Astrocyte (in vitro differentiated cells and primary cell): ENCODE results near the gene KBTBD2. TPM values are rescaled to one million over a fixed set of nuclear protein-coding genes. Genes with fewer than 3 reads are reported as not detected.
"Not testable (repeated sequence)": the region's sequence is repeated elsewhere in the genome, so short reads cannot be mapped to it uniquely, and the experiment has no call there.

ENCODE experiments used
- DNase-seq: peaks from one replicate; pipeline ENCODE4 v3.0.0-alpha.2; 2010; ENCODE audit warnings: low read depth
- FAIRE-seq: peaks from 2 replicates; lab custom pipeline; 2011; peaks lifted over from hg19 to GRCh38; lab: Jason Lieb, UNC
- H2AFZ ChIP-seq: 2 replicates; pipeline ENCODE4 v1.6.0; 2012; ENCODE audit warnings: low read depth, low read length, inconsistent platforms
- H3K27ac ChIP-seq: 2 replicates; pipeline ENCODE4 v1.5.1; 2011; ENCODE audit warnings: low read depth, low read length, inconsistent platforms
- H3K27me3 ChIP-seq: 2 replicates; pipeline ENCODE4 v1.6.0; 2011; ENCODE audit warnings: low read length, inconsistent platforms; ENCODE audit not compliant: insufficient read depth
- H3K36me3 ChIP-seq: 2 replicates; pipeline ENCODE4 v1.5.1; 2011; ENCODE audit warnings: low read length, inconsistent platforms; ENCODE audit not compliant: insufficient read depth
- H3K4me1 ChIP-seq: 2 replicates; pipeline ENCODE4 v1.5.1; 2011; ENCODE audit warnings: low read length, inconsistent platforms; ENCODE audit not compliant: insufficient read depth
- H3K4me2 ChIP-seq: 2 replicates; pipeline ENCODE4 v1.6.0; 2012; ENCODE audit warnings: low read length, inconsistent platforms
- H3K4me3 ChIP-seq: 2 replicates; pipeline ENCODE4 v1.5.1; 2011; ENCODE audit warnings: low read depth, mild to moderate bottlenecking, low read length, inconsistent platforms; ENCODE audit not compliant: insufficient read depth
- H3K79me2 ChIP-seq: 2 replicates; pipeline ENCODE4 v1.6.0; 2012; ENCODE audit warnings: mild to moderate bottlenecking, low read length, inconsistent platforms; ENCODE audit not compliant: insufficient read depth
- H3K9ac ChIP-seq: 2 replicates; pipeline ENCODE4 v1.6.0; 2012; ENCODE audit warnings: mild to moderate bottlenecking, low read length, inconsistent platforms
- H3K9me3 ChIP-seq: 2 replicates; pipeline ENCODE4 v1.5.1; 2012; ENCODE audit warnings: low read depth, mild to moderate bottlenecking, low read length, inconsistent platforms; ENCODE audit not compliant: insufficient read depth
- H4K20me1 ChIP-seq: 2 replicates; pipeline ENCODE4 v1.6.0; 2012; ENCODE audit warnings: low read length, inconsistent platforms; ENCODE audit not compliant: insufficient read depth
- H3K27ac Mint-ChIP-seq: one replicate; pipeline ENCODE4 v1.8.0; 2021; ENCODE audit warnings: mild to moderate bottlenecking, mixed read lengths; ENCODE audit not compliant: unreplicated experiment
- H3K27me3 Mint-ChIP-seq: one replicate; pipeline ENCODE4 v1.8.0; 2021; ENCODE audit warnings: low read depth, mixed read lengths; ENCODE audit not compliant: unreplicated experiment
- H3K36me3 Mint-ChIP-seq: one replicate; pipeline ENCODE4 v1.8.0; 2021; ENCODE audit warnings: low read depth, mixed read lengths; ENCODE audit not compliant: unreplicated experiment
- H3K4me1 Mint-ChIP-seq: one replicate; pipeline ENCODE4 v1.8.0; 2021; ENCODE audit warnings: low read depth, mixed read lengths; ENCODE audit not compliant: unreplicated experiment
- H3K4me3 Mint-ChIP-seq: one replicate; pipeline ENCODE4 v1.8.0; 2021; ENCODE audit warnings: mild to moderate bottlenecking, moderate library complexity, mixed read lengths; ENCODE audit not compliant: unreplicated experiment
- H3K9me3 Mint-ChIP-seq: one replicate; pipeline ENCODE4 v1.8.0; 2021; ENCODE audit warnings: mild to moderate bottlenecking, mixed read lengths; ENCODE audit not compliant: unreplicated experiment
- CTCF ChIP-seq: IDR thresholded peaks from 2 replicates; pipeline ENCODE4 v1.5.1; 2011; ENCODE audit warnings: low read depth, mild to moderate bottlenecking, inconsistent platforms, low read length, moderate library complexity; ENCODE audit not compliant: insufficient read depth
- EZH2 ChIP-seq: IDR thresholded peaks from 2 replicates; pipeline ENCODE4 v1.6.1; 2012; ENCODE audit warnings: mild to moderate bottlenecking, low read length, inconsistent platforms; ENCODE audit not compliant: insufficient read depth
- total RNA-seq: library from RNA; stranded (reverse); gene quantifications from 2 replicates; pipeline ENCODE4 v1.2.1, GENCODE V29; 2021

The KBTBD2 gene
- total RNA-seq, 1 donor from 2014 or later = 26.9 TPM

DNA sequence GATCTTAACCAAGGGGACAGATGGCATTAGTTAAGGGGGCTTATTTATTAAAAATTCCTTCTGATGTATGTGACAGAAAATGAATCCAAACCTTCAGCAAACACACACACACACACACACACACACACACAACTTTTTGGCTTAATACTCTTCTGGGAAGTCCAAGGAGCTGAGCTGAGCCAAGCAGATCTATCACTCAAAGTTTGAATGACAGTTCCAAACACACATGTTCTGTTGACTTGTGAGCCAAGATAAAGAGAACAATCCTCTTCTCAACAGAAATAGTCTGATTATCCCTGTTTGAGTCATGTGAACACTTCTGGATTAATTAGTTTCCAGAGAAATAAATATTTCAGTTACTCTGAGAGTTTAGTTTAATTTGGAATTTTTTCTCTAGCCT, 31.5 kb downstream of the KBTBD2 start:
- no peak overlapping the region for H3K9ac ChIP-seq
- FAIRE-seq = no peak
- no peaks in the 10 kb centered on the region for H3K9me3 ChIP-seq
- H3K4me1 ChIP-seq = no peaks in the 10 kb centered on the region
- Mint-ChIP-seq H3K27ac (no peak overlapping the region), H3K9me3 (peaks cover 2% of the 10 kb centered on the region), H3K4me3 (no peak overlapping the region), H3K4me1 (peaks cover 3% of the 10 kb centered on the region), H3K36me3 (peaks cover 10% of the 10 kb centered on the region), H3K27me3 (peaks cover 3% of the 10 kb centered on the region)
- no peak overlapping the region for H3K4me2 ChIP-seq
- H3K27ac ChIP-seq = no peak overlapping the region
- H3K79me2 ChIP-seq = no peaks in the 10 kb centered on the region
- DNase-seq = no peak
- H3K36me3 ChIP-seq = no peaks in the 10 kb centered on the region
- H3K27me3 ChIP-seq = no peaks in the 10 kb centered on the region
- peaks cover 3% of the 10 kb centered on the region for H4K20me1 ChIP-seq
- H3K4me3 ChIP-seq = no peak overlapping the region
- H2AFZ ChIP-seq = no peak overlapping the region
- no peak for TF ChIP-seq EZH2

DNA sequence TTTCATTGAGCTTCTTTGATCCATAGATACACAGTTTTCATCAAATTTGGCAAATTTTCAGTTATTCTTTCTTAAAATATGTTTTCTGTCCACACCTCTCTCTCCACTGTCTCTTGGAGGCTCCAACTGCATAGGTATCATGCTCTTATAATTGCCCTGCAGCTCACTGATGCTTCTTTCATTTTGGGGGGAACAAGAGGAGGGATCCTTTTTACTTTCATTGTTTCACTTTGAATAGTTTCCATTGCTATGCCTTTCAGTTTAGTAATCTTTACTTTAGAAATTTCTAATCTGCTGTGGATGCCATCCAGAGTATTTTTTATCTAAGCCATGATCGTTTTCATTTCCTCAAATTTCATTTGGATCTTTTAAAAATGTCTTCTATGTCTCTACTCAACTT, 32.9 kb downstream of the KBTBD2 start:
- Mint-ChIP-seq H3K27ac (no peak overlapping the region), H3K9me3 (no peaks in the 10 kb centered on the region), H3K36me3 (peaks cover 2% of the 10 kb centered on the region), H3K4me3 (no peak overlapping the region), H3K27me3 (peaks cover 4% of the 10 kb centered on the region), H3K4me1 (peaks cover 3% of the 10 kb centered on the region)
- FAIRE-seq (no peak), DNase-seq (no peak)
- Histone ChIP-seq H3K4me2 (no peak overlapping the region), H3K9ac (no peak overlapping the region), H3K4me1 (no peaks in the 10 kb centered on the region), H2AFZ (no peak overlapping the region), H4K20me1 (no peaks in the 10 kb centered on the region), H3K27me3 (no peaks in the 10 kb centered on the region), H3K36me3 (no peaks in the 10 kb centered on the region), H3K9me3 (no peaks in the 10 kb centered on the region), H3K79me2 (no peaks in the 10 kb centered on the region), H3K27ac (no peak overlapping the region), H3K4me3 (no peak overlapping the region)
- no peak for TF ChIP-seq CTCF

- H3K9ac ChIP-seq, H3K4me3 ChIP-seq, H3K27me3 ChIP-seq, H3K27ac ChIP-seq, H3K79me2 ChIP-seq, H3K36me3 Mint-ChIP-seq, H3K9me3 ChIP-seq, DNase-seq, H4K20me1 ChIP-seq, H3K4me1 Mint-ChIP-seq, H3K36me3 ChIP-seq, H2AFZ ChIP-seq, H3K4me3 Mint-ChIP-seq, H3K4me2 ChIP-seq, H3K27ac Mint-ChIP-seq, H3K9me3 Mint-ChIP-seq, H3K4me1 ChIP-seq, FAIRE-seq, H3K27me3 Mint-ChIP-seq: not testable (repeated sequence)
Measured at GRCh38 chr7:32857063-32857462, 34.5 kb downstream of the KBTBD2 start.

GRCh38 chr7:32855837-32856775, 35.5 kb downstream of the KBTBD2 start:
- not testable (repeated sequence) for H3K36me3 ChIP-seq, H3K9me3 ChIP-seq, H3K79me2 ChIP-seq, H3K27me3 Mint-ChIP-seq, H3K4me3 Mint-ChIP-seq, H3K9ac ChIP-seq, H4K20me1 ChIP-seq, H2AFZ ChIP-seq, H3K27me3 ChIP-seq, H3K4me3 ChIP-seq, H3K27ac Mint-ChIP-seq, H3K4me1 Mint-ChIP-seq, H3K36me3 Mint-ChIP-seq, H3K4me2 ChIP-seq, H3K9me3 Mint-ChIP-seq, DNase-seq, FAIRE-seq, H3K27ac ChIP-seq, H3K4me1 ChIP-seq

GRCh38 chr7:32850654-32851053, 40.9 kb downstream of the KBTBD2 start:
- H3K79me2 ChIP-seq, H3K27me3 ChIP-seq, H3K4me1 Mint-ChIP-seq, H3K27ac Mint-ChIP-seq, H3K36me3 Mint-ChIP-seq, H3K4me1 ChIP-seq, H3K36me3 ChIP-seq, H3K4me3 Mint-ChIP-seq, H3K27ac ChIP-seq, H3K9me3 ChIP-seq, H2AFZ ChIP-seq, H3K9ac ChIP-seq, DNase-seq, H3K9me3 Mint-ChIP-seq, H3K4me2 ChIP-seq, FAIRE-seq, H4K20me1 ChIP-seq, H3K4me3 ChIP-seq, H3K27me3 Mint-ChIP-seq: not testable (repeated sequence)
